Colonic mucosa (tissue), 4 donors: ENCODE data around the gene PRTFDC1. TPM values are rescaled to one million over a fixed set of nuclear protein-coding genes. Genes with fewer than 3 reads are reported as not detected.

ENCODE experiments used
- DNase-seq: peaks from one replicate; pipeline ENCODE4 v3.0.0-alpha.2; 2020
- H3K27ac ChIP-seq: fragments of 200-600 bp; one replicate; pipeline ENCODE4 v1.8.0; 2021
- H3K27me3 ChIP-seq: fragments of 200-600 bp; one replicate; pipeline ENCODE4 v1.8.0; 2021
- H3K36me3 ChIP-seq: fragments of 200-600 bp; one replicate; pipeline ENCODE4 v1.8.0; 2021
- H3K4me1 ChIP-seq: fragments of 200-600 bp; one replicate; pipeline ENCODE4 v1.8.0; 2021; ENCODE audit warnings: mild to moderate bottlenecking
- H3K4me3 ChIP-seq: fragments of 200-600 bp; one replicate; pipeline ENCODE4 v1.8.0; 2021
- H3K9ac ChIP-seq, 2 donors: one replicate each; pipeline ENCODE4 v1.7.0; 2013; ENCODE audit warnings: control low read depth in 2 of 2, low read depth in 2 of 2, low read length in 2 of 2
- H3K9me3 ChIP-seq: fragments of 200-600 bp; one replicate; pipeline ENCODE4 v1.8.0; 2021
- CTCF ChIP-seq: fragments of 200-600 bp; IDR thresholded peaks from one replicate; pipeline ENCODE4 v1.8.0; 2022; ENCODE audit warnings: antibody characterized with exemption, mild to moderate bottlenecking
- intact Hi-C: fragments of 100-400 bp; cut with DNase I; formaldehyde crosslinking; loops from one replicate; pipeline ENCODE4 v1.14.1; 2022
- total RNA-seq, 2 donors: library from RNA; stranded (reverse); fragmentation: NEBNext Ultra II Directional in 1 of 2; extraction: Animal tissue kit (Norgen Biotek cat#: 25700) in 1 of 2; gene quantifications; one replicate each; pipeline ENCODE4 v1.2.1, GENCODE V29; 2021
- donor health status: healthy.
- donor health status: DM: no; HTN: no; CAD: no.
- donor health status: DM: no; HTN: no; CAD: no.

PRTFDC1 gene
- total RNA-seq, 2 donors from 2014 or later, result 8.1 to 16.0 TPM

- Histone ChIP-seq H3K36me3 (no peaks in the 10 kb centered on the region), H3K27ac (no peak overlapping the region), H3K4me3 (no peak overlapping the region), H3K27me3 (no peaks in the 10 kb centered on the region), H3K9me3 (no peaks in the 10 kb centered on the region), H3K4me1 (no peaks in the 10 kb centered on the region), H3K9ac (no peak overlapping the region)
- intact Hi-C loops, result no loop called here
- DNase-seq, result no peak
- no peak for TF ChIP-seq CTCF
Measured at GRCh38 chr10:24802378-24802777, 150.0 kb downstream of the PRTFDC1 start.

- no peaks in the 10 kb centered on the region for H3K27me3 ChIP-seq
- no peak for TF ChIP-seq CTCF
- intact Hi-C loops, result no loop called here
Measured at GRCh38 chr10:24800861-24801260, 151.5 kb downstream of the PRTFDC1 start.

More at GRCh38 chr10:24800861-24801260, 151.5 kb downstream of the PRTFDC1 start:
- Histone ChIP-seq H3K27ac (no peak overlapping the region), H3K36me3 (no peaks in the 10 kb centered on the region), H3K4me3 (no peak overlapping the region), H3K9ac (no peak overlapping the region), H3K4me1 (no peaks in the 10 kb centered on the region), H3K9me3 (no peaks in the 10 kb centered on the region)
- DNase-seq, result no peak

Other genes with a start within 250 kb of the PRTFDC1 start
- gene ARHGAP21, start 228.7 kb downstream of the PRTFDC1 start, total RNA-seq, result 100 to 1,000 TPM in 1 of 2 donors, 10 to 100 TPM in 1; 84.9 to 107 TPM
- under 1 TPM; 0.20 to 0.48 TPM for gene ENKUR, start 63.6 kb upstream of the PRTFDC1 start, total RNA-seq
- 1 to 10 TPM; 2.3 to 4.5 TPM for gene THNSL1, start 64.0 kb upstream of the PRTFDC1 start, total RNA-seq
- gene GPR158, start 222.4 kb upstream of the PRTFDC1 start, total RNA-seq, result under 1 TPM; 0.07 to 0.16 TPM